ENCODE results near the gene HNRNPA1.
"Not testable (repeated sequence)": the region's sequence is repeated elsewhere in the genome, so short reads cannot be mapped to it uniquely, and the experiment has no call there.

Gene HNRNPA1

DNA sequence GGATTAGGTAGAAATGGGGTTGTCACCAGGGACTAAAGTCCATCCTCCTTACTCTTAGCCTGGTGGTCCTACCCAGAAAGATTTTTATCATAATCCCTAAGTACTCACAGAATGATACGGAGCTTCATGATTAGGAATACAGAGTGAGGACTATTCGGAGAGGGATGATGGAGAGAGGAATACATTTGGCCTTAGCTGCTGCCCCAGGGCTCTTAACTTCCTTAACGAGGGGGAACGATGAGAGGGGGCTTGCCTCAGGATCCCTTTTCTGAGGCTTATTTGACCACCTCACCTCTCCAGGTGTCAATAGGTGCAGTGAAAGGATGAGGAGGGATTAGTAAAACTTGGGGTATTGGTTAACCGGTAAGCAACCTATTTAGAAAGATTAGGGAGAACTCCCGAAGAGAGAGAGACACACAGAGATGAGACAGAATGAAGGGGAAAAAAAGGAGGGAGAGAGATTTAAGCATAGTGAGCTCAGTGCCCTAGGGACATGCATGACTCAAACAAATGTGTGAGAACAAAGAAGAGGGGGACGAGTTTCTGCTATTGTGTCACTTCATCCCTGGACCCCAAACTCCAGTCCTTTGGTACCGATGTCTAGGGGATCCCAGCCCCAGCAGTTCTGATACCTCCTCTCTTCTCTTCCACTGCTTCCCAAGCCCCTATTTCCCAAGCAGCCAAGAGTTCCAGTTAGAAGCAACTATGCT lies 19.1 kb downstream of the HNRNPA1 start:
- DNase-seq = no peak

DNA sequence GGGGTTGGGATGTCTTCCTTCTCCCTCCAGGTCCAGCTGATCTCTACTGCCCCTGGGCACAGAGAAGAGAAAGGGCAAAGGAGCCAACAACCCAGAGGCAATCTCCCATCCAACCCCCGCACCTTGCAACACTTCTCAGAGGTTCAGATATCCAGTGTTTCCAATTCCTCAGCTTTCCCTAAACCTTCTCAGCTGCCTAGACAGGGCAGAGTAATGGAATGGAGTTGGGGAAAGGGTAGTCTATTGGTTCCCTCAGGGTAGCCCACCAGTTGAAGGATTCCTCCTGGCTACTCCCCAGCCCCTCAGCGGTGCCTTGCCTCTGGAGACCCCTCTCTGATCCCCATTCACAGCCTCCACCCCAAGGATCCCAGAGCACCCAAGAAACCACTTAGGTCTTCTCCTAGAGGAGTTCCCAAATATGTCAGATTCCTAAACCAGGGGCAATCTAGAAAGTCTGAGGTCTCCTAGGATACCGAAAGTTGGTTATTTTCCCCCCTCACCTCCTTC lies 19.8 kb downstream of the HNRNPA1 start:
- DNase-seq = no peak

DNA sequence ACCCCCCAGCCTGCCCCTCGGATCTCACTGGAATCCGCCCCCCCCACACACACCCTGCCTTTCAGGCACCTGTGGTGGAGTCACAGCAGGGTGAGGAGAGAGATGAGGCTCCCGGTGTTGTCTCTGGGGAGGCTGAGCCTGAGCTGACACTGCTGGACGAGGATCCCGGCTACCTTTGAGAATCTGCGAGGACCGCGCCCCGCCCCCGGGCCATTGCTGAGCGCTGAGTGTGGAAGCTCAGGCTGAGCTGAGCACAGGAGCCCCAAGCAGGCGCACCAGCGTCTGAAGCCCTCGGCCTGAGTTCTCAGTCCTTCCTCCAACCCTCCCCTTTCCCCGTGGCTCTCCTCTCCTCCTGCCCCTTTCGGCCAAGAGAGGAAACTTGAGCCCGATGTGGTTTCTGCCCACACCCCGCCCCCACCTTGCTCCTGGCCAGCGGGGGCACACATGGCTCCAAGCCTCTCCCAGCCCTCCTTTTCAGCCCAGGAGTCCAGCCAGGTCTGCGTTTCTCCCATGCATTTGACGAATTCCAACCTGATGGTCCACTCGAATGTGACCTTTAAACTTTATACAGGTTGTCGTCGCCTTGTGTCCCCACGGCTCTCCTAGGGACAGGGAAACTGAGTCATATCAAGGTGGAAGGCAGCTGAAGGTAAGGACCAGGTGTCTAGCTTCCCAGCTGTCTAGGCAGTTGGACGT lies 20.4 kb downstream of the HNRNPA1 start, which contains the start of gene NFE2:
Gene NFE2, minus strand, starts transcription at position 284 of the 696 bp plus-strand sequence. CDS start 5,767 bp downstream, outside the sequence.
- DNase-seq = peak; percentile 18

DNA sequence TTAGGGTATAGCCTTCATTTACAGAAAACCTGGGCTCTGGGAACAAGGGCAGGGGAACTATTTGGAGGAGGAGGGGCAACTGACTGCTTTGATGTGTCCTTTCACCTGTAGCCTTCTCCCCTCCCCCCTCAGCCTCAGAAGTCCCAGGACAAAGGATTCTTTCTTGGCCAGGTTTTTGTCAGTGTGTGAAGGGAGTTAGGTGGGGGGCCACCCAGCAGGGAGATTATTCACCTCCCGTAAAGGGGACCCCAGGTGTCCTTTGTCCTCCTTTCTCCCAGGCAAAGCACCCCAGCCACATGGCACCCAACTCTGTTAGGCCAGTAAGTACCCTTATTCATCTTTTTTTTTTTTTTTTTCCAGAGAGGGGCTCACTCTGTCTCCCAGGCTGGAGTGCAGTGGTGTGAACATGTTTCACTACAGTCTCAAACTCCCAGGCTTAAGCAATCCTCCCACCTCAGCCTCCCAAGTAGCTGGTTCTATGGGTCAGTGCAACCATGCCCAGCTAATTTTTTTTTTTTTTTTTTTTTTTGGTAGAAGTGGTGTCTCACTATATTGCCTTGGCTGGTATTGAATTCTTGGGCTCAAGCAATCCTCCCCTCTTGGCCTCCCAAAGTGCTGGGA lies 21.0 kb downstream of the HNRNPA1 start:
- no peak for DNase-seq

DNA sequence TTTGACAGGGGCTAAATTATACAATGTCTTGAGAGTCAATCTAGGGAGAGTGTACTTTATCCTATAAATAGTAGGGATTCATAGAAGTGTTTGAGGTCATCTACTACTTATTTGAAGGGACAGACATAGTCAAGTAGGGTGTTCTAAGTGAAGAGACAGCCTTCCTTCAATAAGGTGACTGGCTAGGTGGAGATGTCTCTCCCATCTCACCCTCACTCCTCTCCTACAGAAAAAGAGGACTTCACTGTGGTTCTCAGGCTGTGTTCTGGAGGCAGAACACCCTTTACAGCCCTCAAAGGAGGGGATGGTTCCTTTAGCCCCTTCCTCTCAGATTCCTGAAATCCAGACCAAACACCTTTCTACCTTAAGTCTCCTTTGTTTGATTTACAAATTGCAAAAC lies 23.1 kb downstream of the HNRNPA1 start:
- no peak for DNase-seq

DNA sequence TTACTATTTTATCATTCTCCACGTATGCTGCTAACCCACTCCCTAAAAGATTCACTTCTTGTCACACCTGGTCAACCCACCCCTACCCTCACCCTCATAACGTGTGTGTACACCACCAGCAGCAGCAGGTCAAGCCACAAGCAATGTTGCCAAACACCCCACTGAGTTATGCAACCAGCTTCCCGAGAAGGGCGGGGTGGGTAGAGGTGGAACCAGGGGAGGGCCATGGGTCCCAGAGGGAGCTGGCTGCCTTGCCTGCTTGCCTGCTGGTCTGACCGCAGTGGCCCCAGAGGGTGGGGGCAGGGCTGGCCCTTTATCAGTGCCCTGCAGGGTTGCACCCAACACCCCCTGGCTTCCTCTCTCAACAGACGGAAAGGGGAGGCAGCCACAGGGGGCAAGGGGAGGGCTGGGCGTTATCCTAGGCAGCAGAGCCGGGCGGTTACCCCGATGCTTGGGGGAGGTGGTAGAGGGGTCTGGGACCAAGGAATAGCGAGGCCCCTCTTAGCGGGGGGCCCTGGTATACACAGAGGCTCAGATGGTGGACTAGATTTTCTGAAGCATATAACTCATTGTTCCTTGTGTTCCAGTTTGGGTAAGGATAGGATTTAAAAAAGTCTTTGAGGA lies 23.8 kb downstream of the HNRNPA1 start:
- no peak for DNase-seq

DNA sequence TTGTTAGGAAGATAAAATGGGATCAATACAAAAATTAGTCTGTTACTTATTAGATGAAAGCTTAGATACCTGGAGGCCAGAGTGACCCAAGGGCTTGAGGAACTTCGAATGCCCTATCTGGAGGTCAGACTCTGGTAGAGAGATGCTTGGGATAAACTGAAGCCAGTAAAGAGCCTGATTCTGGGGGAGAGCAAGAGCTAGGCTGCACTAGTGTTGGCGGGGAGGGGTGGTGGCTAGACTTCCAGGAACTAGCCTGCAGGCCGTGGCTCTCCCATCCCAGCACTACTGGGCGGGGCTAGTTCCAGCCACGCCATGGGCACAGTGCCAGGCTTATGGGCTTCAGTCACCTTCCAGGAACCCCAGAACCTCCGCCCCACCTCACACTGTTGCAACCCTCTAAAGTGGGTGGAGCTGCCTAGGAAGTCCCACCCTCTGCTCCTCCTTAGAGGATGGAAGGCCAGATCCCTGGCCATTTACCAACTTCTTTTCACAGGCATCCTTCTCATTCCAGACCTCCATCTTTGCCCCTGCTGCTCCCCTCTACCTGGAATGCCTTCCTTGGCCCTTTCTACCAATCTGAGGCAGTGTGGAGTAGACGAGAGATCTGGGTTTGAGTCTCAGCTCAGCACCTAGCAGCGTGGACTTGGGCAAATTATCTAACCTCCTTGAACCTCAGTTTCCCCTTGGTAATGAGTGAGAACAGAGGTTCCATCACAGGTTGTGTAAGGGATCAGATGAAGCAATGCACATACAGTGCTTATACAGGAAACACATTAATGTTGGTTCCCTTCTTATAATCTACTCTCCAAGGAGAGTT lies 26.6 kb downstream of the HNRNPA1 start:
- DNase-seq = no peak

DNA sequence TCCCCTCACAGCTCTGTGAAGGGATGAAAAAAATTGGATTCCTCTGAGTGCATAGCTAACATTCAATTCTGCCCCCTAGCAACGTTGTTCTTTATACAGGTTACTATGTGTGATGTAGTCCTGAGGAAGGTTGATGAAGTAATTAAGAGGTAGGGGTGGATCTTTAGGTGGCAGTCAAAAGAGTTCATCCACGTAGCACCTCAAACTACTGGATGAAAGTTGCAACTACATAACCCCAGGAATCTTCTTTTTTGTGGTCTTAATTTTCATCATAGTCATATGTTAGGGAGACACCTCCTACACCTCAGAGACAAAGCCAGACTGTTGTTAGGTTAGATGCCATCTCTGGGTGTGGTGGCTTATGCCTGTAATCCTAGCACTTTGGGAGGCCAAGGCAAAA lies 30.5 kb downstream of the HNRNPA1 start:
- no peak for DNase-seq

DNA sequence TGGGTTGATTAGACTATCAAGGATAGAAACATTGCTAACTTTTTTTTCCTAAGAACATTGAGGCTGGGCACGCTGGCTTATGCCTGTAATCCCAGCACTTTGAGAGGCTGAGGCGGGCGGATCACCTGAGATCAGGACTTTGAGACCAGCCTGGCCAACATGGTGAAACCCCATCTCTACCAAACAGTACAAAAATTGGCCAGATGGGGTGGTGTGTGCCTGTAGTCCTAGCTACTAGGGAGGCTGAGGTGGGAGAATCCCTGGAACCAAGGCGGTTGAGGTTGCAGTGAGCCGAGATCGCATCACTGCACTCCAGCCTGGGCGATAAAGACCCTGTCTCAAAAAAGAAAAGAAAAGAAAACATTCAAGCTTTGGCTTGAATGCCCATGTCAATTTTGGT lies 31.8 kb downstream of the HNRNPA1 start:
- not testable (repeated sequence) for DNase-seq

DNA sequence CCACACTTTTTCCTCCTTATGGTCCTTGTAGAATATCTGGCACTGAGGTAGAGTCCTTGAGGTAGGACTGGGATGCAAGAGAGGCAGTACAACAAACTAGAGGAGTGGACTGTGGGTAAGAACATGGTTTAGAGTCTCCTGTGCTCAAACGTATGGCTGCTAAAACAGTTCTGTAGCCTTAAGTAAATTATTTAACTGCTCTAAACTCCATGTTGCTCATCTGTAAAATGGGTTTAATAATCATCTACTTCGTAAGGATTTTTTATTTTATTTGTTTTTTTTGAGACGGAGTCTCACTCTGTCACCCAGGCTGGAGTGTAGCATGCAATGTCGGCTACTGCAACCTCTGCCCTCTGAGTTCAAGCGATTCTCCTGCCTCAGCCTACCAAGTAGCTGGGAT lies 40.8 kb downstream of the HNRNPA1 start:
- DNase-seq = no peak

DNA sequence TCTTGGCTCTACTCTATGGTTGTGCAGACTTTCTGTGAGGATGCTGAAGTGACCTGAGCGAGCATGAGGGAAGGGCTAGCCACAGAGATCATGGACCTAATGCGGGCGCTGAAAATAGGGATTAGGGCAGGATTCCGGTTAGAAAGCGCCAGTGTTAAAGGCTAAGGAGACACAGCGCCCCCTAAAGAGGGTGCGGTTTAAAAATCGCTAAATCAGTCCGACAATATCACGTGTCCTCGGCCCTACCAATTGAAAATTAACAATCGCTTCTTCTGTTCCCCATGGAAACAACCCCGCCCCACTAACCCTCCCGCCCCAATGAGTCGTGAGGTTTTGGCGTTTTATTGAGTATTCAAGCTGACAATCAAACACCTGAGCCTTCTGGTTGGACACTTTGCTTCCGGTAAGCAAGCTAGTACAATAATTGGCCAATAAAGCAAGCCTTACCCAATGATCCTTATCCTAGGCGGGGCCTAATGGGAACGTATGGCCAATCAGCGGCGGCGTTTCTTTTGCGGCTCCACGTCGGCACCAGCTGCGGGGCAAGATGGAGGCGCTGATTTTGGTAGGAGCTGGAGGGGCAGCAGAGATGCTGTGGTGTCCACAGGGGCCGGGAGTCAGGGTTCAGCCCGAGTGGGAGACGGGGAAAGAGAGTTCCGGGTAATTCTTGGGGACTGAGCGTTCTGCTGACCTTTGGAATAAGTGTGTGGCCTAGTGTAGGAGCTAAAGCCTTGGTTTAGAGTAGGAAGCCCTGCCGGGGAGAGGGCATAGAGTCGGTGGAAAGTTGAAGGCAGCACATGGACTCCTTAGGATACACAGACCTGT lies 44.3 kb downstream of the HNRNPA1 start, which contains the start of gene COPZ1:
Gene COPZ1, plus strand, starts transcription at position 515 of the 825 bp plus-strand sequence. Its CDS starts 33 bp downstream, at position 548.
- peak; percentile 96 for DNase-seq

DNA sequence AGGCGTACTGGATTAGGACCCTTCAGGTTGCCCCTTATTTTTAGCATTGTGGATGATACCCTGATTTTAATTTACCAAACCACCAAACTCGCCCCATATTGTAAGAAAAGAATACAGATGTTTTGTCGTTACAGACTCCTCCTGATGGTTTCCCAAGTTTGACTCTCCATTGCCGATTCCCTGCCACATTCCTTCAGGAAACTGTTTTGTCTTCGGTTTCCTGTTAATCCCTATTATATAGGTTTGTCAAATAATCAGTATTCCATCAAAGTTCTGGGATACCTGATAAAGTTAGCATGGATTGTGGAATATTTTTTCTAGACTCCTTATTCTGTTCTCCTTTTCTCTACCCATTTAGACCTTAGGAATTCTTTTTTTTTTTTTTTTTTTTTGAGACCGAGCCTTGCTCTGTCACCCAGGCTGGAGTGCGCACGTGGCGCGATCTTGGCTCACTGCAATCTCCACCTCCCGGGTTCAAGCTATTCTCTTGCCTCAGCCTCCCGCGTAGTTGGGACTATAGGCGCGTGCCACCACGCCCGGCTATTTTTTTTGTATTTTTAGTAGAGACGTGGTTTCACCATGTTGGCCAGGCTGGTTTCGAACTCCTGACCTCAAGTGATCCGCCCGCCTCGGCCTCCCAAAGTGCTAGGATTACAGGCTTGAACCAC lies 45.0 kb downstream of the HNRNPA1 start:
- not testable (repeated sequence) for DNase-seq

DNA sequence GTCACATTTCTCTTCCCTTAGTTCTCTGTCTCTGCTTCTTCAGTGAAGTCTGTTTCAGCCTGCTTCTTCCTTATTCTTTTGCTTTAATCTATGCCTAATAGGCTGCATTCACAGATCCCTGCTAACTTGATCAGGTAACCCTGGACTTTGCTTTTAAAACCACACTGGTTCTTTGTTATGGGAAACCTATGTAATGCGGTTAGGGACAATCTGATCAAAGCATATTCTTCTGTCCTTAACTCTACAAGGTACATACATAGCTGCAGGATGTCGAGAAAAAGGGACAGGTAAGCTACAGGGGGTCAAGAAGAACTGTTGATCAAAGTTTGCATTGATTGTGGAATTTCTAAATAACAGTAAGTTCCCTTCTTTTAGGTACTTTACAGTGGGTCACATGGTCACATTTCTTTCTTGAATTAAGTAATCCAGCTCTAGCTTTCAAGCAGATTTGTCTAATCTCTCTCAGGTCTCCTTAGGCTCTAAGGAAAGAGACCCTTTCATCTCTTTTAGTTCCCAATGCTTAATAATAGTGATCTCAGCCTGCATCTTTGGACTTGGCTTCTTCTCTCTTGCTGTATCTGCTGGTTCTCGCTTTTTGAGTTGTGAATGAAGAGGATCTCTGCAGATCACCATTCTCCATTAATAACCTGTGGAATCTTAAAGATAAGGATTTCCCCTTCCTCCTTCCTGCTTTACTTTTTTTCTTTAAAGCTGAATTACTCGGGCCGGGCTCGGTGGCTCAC lies 48.2 kb downstream of the HNRNPA1 start:
- no peak for DNase-seq

DNA sequence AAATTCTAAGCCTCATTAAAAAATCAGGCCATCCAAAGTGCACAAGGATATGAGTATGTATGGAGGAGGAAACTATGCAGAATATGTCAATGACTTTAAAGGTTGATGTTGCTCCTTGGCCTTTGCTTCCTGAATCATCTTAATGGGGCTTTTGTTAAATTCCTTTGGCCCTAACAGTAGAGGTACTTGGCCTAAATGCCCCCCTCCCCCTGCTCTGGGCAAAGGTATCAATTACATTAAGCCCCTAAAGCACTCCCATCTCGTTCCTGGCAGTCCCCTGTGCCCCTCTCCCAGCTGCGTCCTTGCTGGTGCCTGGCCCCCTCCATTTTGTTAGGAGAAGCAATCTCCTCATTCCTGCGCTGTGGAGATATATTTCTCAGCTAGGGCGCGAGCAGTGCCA lies 49.2 kb downstream of the HNRNPA1 start:
- no peak for DNase-seq

DNA sequence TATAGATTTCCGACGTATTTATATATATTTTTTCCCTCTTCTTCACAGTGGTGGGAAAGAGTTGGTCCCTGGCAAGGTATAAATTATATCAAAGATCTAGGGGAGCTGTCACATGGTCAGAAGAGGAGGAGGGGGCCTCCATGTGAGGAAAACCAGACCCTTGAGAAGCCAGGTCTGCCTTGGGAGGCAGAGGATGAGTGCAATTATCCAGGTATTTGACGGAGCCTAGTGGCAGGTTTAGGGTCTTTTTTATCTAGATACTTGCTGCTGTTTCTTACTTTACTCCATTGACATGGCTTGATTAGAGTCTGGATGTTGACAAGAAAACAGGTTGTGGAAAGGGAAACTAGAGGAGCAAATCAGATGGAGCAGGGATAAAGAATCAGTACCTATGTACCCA lies 49.9 kb downstream of the HNRNPA1 start:
- DNase-seq = no peak

DNA sequence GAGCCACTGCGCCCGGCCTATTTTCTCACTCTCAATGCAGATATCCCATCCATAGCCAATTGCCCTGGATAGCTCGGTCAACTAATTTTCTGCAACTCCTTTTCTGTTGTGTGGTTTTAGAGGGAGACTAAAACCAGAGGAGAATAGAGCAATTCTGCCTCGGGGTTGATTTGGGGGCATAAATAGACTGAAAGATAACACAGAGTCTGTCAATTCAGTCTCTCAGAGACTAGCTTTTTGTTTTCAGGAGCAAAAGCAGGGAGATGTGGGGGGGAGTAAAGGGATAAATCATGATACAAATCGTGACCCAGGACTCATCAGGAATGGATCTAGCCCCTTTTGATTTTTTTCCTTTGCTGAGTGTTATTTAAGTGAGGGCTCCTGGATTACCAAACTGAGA lies 50.9 kb downstream of the HNRNPA1 start:
- no peak for DNase-seq

DNA sequence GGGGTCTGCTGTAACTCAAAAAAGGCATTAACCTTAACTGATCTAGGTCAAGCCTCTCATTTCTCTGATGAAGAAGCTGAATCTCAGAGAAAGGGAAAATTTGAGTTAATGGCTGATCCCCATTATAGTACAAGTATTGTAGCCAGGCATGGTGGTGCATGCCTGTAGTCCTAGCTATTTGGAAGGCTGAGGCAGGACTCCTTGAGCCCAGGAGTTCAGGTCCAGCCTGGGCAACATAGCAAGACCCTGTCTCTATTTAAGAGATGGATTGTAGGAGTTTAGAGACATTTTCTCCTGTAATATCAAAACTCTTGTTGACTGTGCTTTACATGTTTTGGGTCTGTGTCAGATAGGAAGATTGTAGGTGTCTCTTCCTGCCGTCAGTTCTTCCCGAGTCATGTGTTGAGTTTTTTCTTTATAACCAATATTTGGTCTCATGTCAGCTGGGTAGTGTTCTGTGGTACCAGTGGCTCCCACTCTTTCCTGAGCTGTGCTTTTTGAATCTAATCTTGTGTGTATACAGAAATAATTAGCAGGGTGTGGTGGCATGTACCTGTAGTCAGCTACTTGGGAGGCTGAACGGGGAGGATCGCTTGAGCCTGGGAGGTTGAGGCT lies 53.0 kb downstream of the HNRNPA1 start:
- no peak for DNase-seq

Measured in DMS79 (cell line).